Right lobe of liver (tissue), 6 donors: ENCODE measurements around the gene EPHA6. TPM values are rescaled to one million over a fixed set of nuclear protein-coding genes. Genes with fewer than 3 reads are reported as not detected.

Experiments used
- ATAC-seq, 4 donors: fragments of 200-7000 bp; cut with Tn5 transposase; one replicate each; pipeline ENCODE4 v1.9.1; 2020; ENCODE audit warnings: mild to moderate bottlenecking in 4 of 4, moderate library complexity in 4 of 4
- DNase-seq, 3 donors: peaks; one replicate each; pipeline ENCODE4 v3.0.0-alpha.2; 2020
- H3K27ac ChIP-seq, 3 donors: fragments of 200-600 bp; one replicate each; pipeline ENCODE4 v1.8.0; 2022
- H3K27me3 ChIP-seq, 2 donors: fragments of 200-600 bp; one replicate each; pipeline ENCODE4 v1.8.0; 2022
- H3K36me3 ChIP-seq, 4 donors: fragments of 200-600 bp; sonication (generic) in 1 of 4; one replicate each; pipeline versions ENCODE4 v1.5.1 to v1.8.0; 2017 to 2022; ENCODE audit warnings: control low read depth in 1 of 4
- H3K4me1 ChIP-seq, 4 donors: fragments of 200-600 bp; sonication (generic) in 1 of 4; one replicate each; pipeline versions ENCODE4 v1.5.1 to v1.8.0; 2017 to 2022; ENCODE audit warnings: control low read depth in 1 of 4
- H3K4me3 ChIP-seq, 3 donors: fragments of 200-600 bp; one replicate each; pipeline ENCODE4 v1.8.0; 2022
- H3K9me3 ChIP-seq, 4 donors: fragments of 200-600 bp; sonication (generic) in 1 of 4; one replicate each; pipeline versions ENCODE4 v1.5.1 to v1.8.0; 2017 to 2022; ENCODE audit warnings: control low read depth in 1 of 4
- POLR2A ChIP-seq: fragments of 450-650 bp; IDR thresholded peaks from one replicate; pipeline ENCODE4 v1.6.1; 2017; ENCODE audit warnings: antibody characterized with exemption, mild to moderate bottlenecking
- WGBS: methylation state at CpG from one replicate; pipeline ENCODE4 v1.1.6; 2018; ENCODE audit warnings: low coverage, low lambda C conversion rate; ENCODE audit not compliant: insufficient coverage; ENCODE audit errors: missing lambda C conversion rate; 5-methylcytosine and 5-hydroxymethylcytosine counted together
- intact Hi-C, 2 donors: fragments of 100-400 bp; cut with DNase I; formaldehyde crosslinking; loops; one replicate each; pipeline versions ENCODE4 v1.11.2 to v1.14.1; 2022
- total RNA-seq, 6 experiments: library from RNA; depleted of rRNA in 2 of 6; stranded (reverse); fragments of >200 nt in 2 of 6; fragmentation: NEBNext Ultra II Directional in 3 of 6; extraction: Animal tissue kit (Norgen Biotek cat#: 25700) in 3 of 6; gene quantifications; one replicate each; pipeline versions ENCODE4 v1.1.0 to v1.2.4, GENCODE V29; 2016 to 2023
- TF ChIP-seq, protein P1 (sequence below), 4 donors: fragments of 200-600 bp in 3 of 4; fragments of 450-650 bp in 1 of 4; IDR thresholded peaks; one replicate each; pipeline versions ENCODE4 v1.5.1 to v1.8.0; 2016 to 2022; ENCODE audit warnings: antibody characterized with exemption in 4 of 4, mild to moderate bottlenecking in 2 of 4
- donor health status: DM: no; HTN: yes; CAD: no.
- donor health status: DM: no; HTN: no; CAD: no.
- donor health status: DM: no; HTN: no; CAD: no.
- donor health status: DM: no; HTN: yes; CAD: no.
- donor health status: DM: no; HTN: yes; CAD: no.

EPHA6 gene
- total RNA-seq, 6 experiments from 2014 or later, result not detected

DNA sequence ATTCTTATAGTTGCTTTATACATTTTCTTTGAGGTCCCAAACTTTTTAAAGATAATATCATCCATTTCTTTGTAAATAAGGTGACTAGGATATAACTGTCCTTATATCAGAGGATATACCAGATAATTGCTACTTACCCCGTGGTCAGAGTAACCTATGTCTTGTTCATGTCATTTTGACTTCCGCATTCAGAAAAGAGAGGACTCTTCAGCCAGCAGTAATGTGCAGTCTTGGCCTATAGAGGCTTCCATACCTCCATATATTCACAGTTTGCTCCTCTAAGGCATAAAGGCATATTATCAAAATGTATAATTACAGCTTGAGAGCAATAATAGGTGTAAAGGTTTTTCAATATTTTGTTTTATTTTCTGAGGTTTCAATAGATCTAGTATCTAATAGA is 38.5 kb downstream of the EPHA6 start:
- H3K27me3 ChIP-seq, result no peaks in the 10 kb centered on the region
- H3K27ac ChIP-seq, result no peak overlapping the region
- TF ChIP-seq, protein P1, sequence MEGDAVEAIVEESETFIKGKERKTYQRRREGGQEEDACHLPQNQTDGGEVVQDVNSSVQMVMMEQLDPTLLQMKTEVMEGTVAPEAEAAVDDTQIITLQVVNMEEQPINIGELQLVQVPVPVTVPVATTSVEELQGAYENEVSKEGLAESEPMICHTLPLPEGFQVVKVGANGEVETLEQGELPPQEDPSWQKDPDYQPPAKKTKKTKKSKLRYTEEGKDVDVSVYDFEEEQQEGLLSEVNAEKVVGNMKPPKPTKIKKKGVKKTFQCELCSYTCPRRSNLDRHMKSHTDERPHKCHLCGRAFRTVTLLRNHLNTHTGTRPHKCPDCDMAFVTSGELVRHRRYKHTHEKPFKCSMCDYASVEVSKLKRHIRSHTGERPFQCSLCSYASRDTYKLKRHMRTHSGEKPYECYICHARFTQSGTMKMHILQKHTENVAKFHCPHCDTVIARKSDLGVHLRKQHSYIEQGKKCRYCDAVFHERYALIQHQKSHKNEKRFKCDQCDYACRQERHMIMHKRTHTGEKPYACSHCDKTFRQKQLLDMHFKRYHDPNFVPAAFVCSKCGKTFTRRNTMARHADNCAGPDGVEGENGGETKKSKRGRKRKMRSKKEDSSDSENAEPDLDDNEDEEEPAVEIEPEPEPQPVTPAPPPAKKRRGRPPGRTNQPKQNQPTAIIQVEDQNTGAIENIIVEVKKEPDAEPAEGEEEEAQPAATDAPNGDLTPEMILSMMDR (IDR thresholded peaks at IDR 0.05), result no peak
- TF ChIP-seq POLR2A, result no peak
- intact Hi-C loops, result no loop called here
- DNase-seq (no peak), ATAC-seq (no peak)
- no peaks in the 10 kb centered on the region for H3K4me1 ChIP-seq
- WGBS, result 68% methylated on average over 2 of the region's 2 CpGs
- no peaks in the 10 kb centered on the region for H3K36me3 ChIP-seq
- H3K4me3 ChIP-seq, result no peak overlapping the region
- H3K9me3 ChIP-seq, result no peaks in the 10 kb centered on the region

DNA sequence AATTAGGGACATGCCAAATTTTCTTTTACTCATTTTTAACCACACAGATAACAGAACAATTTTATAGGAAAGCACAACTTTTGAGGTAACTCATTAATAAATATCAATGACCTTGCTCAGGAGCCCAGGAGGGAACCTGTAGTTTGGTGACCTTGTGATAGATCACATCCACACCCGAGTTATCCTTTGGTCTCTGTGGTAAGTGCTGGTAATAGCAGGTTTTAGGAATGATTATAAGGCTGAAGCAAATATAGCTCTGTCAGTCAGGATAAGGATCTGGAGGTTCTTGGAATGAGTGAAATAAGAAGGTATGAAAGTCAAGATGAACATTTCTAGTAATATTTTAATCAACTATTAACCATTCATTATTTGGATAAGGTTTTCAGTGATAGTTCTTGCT is 46.5 kb downstream of the EPHA6 start:
- no peaks in the 10 kb centered on the region for H3K27me3 ChIP-seq
- H3K4me1 ChIP-seq, result no peaks in the 10 kb centered on the region
- TF ChIP-seq, protein P1 (IDR thresholded peaks at IDR 0.05), result no peak
- no peak for TF ChIP-seq POLR2A
- no peak overlapping the region for H3K27ac ChIP-seq
- no peaks in the 10 kb centered on the region for H3K36me3 ChIP-seq
- intact Hi-C loops, result no loop called here
- no peaks in the 10 kb centered on the region for H3K9me3 ChIP-seq
- ATAC-seq, result no peak
- no peak overlapping the region for H3K4me3 ChIP-seq
- WGBS, result 50% methylated on average over 1 of the region's 1 CpG
- no peak for DNase-seq

DNA sequence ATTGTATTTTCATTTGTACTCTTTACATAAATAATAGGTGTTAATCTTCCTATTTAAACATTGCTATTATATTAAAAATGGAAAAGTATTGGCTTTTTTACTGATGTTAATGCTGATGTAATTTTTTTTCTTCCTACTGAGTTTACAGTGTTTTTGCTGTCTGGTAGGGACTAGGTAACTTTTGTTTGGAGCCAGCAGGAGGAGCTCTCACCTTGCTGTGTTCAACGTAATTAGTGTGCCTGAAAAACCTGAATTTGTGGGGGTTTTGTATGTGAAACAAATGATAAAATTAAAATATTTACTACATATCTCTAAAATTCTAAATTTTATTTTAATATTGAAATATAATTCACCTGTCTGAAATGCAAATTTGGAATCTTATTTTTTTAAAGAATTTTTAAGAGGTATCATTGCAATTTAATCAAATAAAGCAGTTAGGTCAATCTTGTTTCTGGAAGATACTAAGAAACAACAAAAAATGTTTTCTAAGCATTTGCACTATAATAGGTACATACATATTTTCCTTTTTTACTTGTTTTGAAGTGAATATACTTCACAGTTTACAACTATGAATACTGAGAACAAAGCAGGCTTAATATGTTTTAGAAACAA is 48.8 kb downstream of the EPHA6 start:
- intact Hi-C loops, result no loop called here
- 0% methylated on average over 1 of the region's 1 CpG for WGBS
- Histone ChIP-seq H3K27me3 (no peaks in the 10 kb centered on the region), H3K36me3 (no peaks in the 10 kb centered on the region), H3K9me3 (no peaks in the 10 kb centered on the region), H3K4me3 (no peak overlapping the region), H3K27ac (no peak overlapping the region), H3K4me1 (no peaks in the 10 kb centered on the region)
- ATAC-seq, result peak; percentile 46 to 61 (median 54)
- no peak for TF ChIP-seq POLR2A
- TF ChIP-seq, protein P1 (IDR thresholded peaks at IDR 0.05), result peak; percentile 41 to 67 (median 60)
- no peak for DNase-seq

DNA sequence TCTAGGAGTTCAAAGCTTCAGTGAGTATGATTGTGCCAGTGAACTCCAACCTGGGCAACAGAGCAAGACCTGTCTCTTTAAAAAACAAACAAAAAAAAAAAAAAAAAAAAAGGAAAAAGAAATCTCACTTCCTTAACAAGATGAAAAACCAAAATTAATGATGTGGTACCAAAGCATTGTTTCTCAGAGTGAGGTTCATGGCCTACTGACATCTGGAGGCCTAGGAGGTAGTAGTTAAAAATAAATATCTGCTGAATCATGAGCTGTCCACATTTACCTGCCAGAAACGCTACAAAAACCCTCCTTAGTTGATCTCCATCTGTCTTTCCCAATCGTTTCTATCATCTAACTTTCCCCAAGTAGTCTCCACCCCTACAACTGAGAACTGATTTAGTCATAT is 51.2 kb downstream of the EPHA6 start:
- 23% methylated on average over 2 of the region's 2 CpGs for WGBS
- ATAC-seq, result no peak
- Histone ChIP-seq H3K27ac (no peak overlapping the region), H3K9me3 (no peaks in the 10 kb centered on the region), H3K27me3 (no peaks in the 10 kb centered on the region), H3K4me3 (no peak overlapping the region), H3K36me3 (no peaks in the 10 kb centered on the region), H3K4me1 (no peaks in the 10 kb centered on the region)
- intact Hi-C loops, result no loop called here
- no peak for DNase-seq
- TF ChIP-seq, protein P1 (IDR thresholded peaks at IDR 0.05), result no peak
- no peak for TF ChIP-seq POLR2A

DNA sequence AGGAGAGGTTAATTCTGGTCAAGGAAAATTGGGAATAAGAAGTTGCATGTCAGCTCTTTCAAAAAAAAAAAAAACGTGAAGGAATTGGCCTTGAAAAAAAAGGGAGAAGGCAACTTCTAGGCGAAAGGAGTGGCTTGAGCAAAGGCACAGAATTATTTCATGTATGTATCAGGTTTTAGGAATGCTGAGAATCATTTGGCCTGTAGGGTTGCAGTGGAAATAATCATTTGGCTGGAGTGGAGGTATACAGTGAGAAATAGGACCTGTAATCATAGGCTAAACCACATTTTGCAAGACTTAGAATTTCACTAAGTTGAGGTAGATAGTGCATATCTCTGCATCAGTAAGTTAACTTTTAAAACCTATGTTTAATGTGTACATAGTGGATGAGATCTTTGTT is 54.9 kb downstream of the EPHA6 start:
- WGBS, result 53% methylated on average over 2 of the region's 2 CpGs
- Histone ChIP-seq H3K36me3 (no peaks in the 10 kb centered on the region), H3K4me3 (no peak overlapping the region), H3K9me3 (no peaks in the 10 kb centered on the region), H3K27ac (no peak overlapping the region), H3K4me1 (no peaks in the 10 kb centered on the region), H3K27me3 (no peaks in the 10 kb centered on the region)
- TF ChIP-seq POLR2A, result no peak
- TF ChIP-seq, protein P1 (IDR thresholded peaks at IDR 0.05), result no peak
- DNase-seq (no peak), ATAC-seq (no peak)
- intact Hi-C loops, result no loop called here
